Esophagus mucosa (tissue), 1 donor: ENCODE data around the gene YEATS2. TPM values are rescaled to one million over a fixed set of nuclear protein-coding genes. Genes with fewer than 3 reads are reported as not detected.
"Not testable (repeated sequence)": the region's sequence is repeated elsewhere in the genome, so short reads cannot be mapped to it uniquely, and the experiment has no call there.

Experiments
- ATAC-seq: fragments of 200-7000 bp; cut with Tn5 transposase; one replicate; pipeline ENCODE4 v1.9.1; 2020
- total RNA-seq: library from RNA; stranded (reverse); gene quantifications from one replicate; pipeline ENCODE4 v1.2.4, GENCODE V29; 2023
- donor health status: DM: yes; HTN: yes; CAD: no.

YEATS2 gene
- total RNA-seq, 1 donor from 2014 or later = 13.2 TPM

GRCh38 chr3:183718012-183718411, 20.4 kb downstream of the YEATS2 start:
- ATAC-seq = no peak

GRCh38 chr3:183725387-183725786, 27.8 kb downstream of the YEATS2 start:
- ATAC-seq = no peak

- no peak for ATAC-seq
These were observed 30.6 kb downstream of the YEATS2 start for GRCh38 chr3:183728204-183728603.

- no peak for ATAC-seq
These were observed 32.8 kb downstream of the YEATS2 start for GRCh38 chr3:183730361-183730760.

- ATAC-seq = no peak
These were observed 34.0 kb downstream of the YEATS2 start for GRCh38 chr3:183731611-183732010.

GRCh38 chr3:183733553-183733952, 36.0 kb downstream of the YEATS2 start:
- ATAC-seq = no peak

GRCh38 chr3:183734750-183735494, 37.3 kb downstream of the YEATS2 start:
- ATAC-seq = no peak

- no peak for ATAC-seq
These were observed 39.5 kb downstream of the YEATS2 start for GRCh38 chr3:183737116-183737515.

GRCh38 chr3:183740154-183740553, 42.6 kb downstream of the YEATS2 start:
- ATAC-seq = not testable (repeated sequence)

- no peak for ATAC-seq
These were observed 45.6 kb downstream of the YEATS2 start for GRCh38 chr3:183743231-183743630.

GRCh38 chr3:183745300-183746098, 47.9 kb downstream of the YEATS2 start:
- no peak for ATAC-seq

GRCh38 chr3:183754052-183754451, 56.5 kb downstream of the YEATS2 start:
- ATAC-seq = no peak

- ATAC-seq = no peak
These were observed 64.7 kb downstream of the YEATS2 start for GRCh38 chr3:183762304-183762703.

GRCh38 chr3:183764847-183765731, 67.5 kb downstream of the YEATS2 start:
- ATAC-seq = no peak

GRCh38 chr3:183766107-183766506, 68.5 kb downstream of the YEATS2 start:
- ATAC-seq = no peak

GRCh38 chr3:183766745-183767606, 69.4 kb downstream of the YEATS2 start:
- ATAC-seq = peak; percentile 92

- ATAC-seq = no peak
These were observed 70.5 kb downstream of the YEATS2 start for GRCh38 chr3:183768114-183768513.

GRCh38 chr3:183769453-183769852, 71.9 kb downstream of the YEATS2 start:
- ATAC-seq = no peak

- ATAC-seq = no peak
These were observed 77.0 kb downstream of the YEATS2 start for GRCh38 chr3:183774631-183775030.

GRCh38 chr3:183775781-183776180, 78.2 kb downstream of the YEATS2 start:
- no peak for ATAC-seq

GRCh38 chr3:183776451-183776850, 78.9 kb downstream of the YEATS2 start:
- ATAC-seq = not testable (repeated sequence)
